GM18511 (cell line): ENCODE data around the gene SCNN1B.
"Not testable (repeated sequence)": the region's sequence is repeated elsewhere in the genome, so short reads cannot be mapped to it uniquely, and the experiment has no call there.

Experiments used
- ATAC-seq: cut with Tn5 transposase; IDR thresholded peaks from one replicate; pipeline ENCODE4 v1.9.1; 2021; ENCODE audit warnings: mild to moderate bottlenecking, moderate library complexity; ENCODE audit not compliant: unreplicated experiment

Gene SCNN1B

DNA sequence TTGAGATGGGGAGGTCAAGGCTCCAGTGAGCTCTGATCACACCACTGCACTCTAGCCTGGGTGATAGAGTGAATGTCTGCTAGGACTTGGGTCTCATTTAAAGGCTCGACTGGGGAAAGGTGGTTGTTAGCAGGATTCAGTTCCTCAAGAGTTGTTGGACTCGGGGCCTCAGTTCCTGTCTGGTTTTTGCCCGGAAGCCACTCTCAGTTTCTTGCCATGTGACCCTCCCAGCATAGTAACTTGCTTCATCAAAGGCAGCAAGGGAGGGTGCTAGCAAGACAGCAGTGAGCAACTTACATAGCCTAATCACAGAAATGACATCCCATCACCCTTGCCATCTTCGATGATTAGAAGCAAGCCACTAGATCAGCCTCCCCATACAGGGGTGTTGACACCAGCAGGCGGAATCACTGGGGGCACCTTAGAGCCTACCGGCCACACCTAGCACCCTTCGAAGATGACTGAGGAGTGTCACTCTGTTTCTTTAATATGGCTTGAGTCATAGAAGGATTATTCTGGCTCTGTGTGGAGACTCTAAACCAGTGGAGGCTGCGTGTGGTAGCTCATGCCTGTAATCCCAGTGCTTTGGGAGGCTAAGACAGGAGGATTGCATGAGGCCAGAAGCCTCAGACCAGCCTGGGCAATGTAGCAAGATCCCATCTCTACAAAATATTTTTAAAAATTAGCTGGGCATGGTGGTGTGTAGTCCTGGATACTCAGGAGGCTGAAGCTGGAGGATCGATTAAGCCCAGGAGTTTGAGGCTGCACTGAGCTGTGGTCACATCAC, 13.2 kb upstream of the SCNN1B start:
- no peak for ATAC-seq

DNA sequence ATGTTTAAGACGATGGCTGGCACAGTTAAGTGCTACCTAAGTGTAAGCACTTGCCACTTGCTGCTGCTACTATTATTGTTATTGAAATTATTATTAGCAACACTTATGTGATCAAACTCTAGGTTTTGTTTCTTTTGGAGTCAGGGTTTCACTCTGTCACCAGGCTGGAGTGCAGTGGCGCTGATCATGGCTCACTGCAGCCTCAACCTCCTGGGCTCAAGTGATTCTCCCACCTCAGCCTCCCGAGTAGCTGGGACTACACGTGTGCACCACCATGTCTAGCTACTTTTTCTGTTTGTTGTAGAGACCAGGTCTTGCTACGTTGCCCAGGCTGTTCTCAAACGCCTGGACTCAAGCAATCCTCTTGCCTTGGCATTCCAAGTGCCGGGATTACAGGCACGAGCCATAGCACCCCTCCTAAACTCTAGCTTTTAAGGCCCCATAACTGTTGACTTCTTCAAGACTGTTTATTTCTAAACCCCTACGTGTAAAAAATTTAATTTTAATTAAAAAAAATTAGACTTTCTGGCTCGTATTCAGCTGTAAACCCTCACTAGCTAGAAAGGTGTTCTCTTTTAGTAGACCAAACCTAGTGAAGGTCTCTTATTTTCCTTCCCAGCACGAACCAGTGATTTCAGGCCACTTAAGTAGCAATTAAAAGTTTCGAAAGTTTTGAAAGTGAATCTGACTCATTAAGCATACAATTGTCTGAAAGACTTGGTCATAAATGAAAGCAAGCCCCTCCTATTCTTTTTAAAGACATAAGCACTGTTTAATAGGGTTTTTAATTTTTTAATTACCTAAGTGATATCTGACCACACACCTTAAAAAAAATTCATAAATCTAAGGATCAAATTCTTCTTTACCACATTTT, 11.7 kb upstream of the SCNN1B start:
- ATAC-seq = no peak

DNA sequence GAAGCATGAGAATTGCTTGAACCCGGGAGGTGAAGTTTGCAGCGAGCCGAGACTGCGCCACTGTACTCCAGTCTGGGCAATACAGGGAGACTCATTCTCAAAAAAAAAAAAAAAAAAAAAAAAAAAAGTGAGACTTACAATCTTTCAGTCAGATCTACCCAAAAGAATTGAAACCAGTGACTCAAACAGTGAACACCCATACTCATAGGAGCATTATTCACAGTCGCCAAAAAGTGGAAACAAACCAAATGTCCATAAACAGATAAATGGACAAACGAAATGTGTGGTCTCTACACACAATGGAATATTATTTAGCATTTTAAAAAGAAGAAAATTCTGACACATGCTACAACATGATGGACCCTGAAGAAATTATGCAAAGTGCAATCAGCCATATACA, 9.1 kb upstream of the SCNN1B start:
- ATAC-seq = peak; percentile 59

DNA sequence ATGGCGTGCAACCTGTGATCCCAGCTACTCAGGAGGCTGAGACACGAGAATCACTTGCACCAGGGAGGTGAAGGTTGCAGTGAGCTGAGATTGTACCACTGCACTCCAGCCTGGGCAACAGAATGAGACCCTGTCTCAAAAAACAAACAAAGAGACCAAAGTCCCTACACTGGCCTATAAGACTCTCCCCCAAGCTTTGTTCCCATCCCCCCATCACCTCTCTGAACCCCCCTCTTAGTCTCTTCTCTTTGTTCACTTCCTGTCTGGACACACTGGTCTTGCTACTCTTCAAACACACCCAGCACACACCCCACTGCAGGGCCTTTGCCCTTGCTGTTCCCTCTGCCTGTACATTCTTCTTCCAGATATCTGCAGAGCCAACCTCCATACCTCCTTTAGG, 7.8 kb upstream of the SCNN1B start:
- no peak for ATAC-seq

DNA sequence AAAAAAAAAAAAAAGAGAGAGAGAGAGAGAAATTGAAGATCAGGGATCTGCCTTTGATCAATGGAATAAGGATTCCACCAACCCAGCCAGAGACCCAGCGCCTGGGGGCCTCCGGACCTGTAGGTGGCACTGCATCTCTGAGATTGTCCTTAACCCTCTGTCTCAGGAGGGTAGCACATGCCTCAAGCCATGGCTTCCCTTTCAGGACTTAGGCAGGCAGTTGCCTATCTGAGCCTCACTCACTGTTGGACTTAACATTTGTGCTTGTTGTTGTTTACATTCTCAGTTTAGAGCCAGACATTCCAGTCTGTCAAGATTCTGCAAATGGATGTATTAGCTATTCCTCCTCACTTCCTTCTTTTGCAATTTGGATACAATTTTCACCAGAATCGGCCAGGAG, 5.1 kb upstream of the SCNN1B start:
- no peak for ATAC-seq

DNA sequence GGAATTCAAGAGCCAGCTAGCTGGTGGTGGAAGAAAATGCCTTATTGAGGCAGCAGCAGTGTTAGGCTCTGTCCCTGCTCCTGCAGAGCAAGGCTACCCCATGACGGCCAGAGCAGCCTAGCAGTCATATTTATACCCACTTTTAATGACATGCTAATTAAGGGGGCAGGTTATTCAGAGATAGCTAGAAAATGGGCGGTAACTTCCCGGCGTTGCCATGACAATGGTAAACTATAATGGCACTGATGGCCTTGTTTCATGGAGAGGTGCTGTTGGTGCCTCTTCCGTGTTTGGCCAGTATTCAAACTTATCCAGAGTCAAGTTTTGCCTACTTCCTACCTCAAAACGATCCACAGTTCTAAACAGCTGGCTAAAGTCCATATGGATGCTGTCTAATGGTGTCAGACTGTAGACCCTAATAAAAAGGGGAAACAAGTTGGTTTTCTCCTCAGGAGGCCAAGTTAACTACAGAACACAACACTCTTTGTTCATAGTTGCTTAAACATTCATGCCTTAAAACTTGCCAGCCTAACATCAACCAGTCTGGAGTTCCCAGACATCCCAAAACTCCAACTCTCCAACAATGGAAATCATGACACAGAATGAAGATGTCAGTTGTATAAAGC, 3.7 kb upstream of the SCNN1B start:
- no peak for ATAC-seq

DNA sequence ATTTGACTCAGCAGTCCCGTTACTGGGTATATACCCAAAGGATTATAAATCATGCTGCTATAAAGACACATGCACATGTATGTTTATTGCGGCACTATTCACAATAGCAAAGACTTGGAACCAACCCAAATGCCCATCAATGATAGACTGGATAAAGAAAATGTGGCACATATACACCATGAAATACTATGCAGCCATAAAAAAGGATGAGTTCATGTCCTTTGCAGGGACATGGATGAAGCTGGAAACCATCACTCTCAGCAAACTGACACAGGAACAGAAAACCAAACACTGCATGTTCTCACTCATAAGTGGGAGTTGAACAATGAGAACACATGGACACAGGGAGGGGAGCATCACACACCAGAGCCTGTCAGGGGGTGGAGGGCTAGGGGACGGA, 2.3 kb upstream of the SCNN1B start:
- not testable (repeated sequence) for ATAC-seq

DNA sequence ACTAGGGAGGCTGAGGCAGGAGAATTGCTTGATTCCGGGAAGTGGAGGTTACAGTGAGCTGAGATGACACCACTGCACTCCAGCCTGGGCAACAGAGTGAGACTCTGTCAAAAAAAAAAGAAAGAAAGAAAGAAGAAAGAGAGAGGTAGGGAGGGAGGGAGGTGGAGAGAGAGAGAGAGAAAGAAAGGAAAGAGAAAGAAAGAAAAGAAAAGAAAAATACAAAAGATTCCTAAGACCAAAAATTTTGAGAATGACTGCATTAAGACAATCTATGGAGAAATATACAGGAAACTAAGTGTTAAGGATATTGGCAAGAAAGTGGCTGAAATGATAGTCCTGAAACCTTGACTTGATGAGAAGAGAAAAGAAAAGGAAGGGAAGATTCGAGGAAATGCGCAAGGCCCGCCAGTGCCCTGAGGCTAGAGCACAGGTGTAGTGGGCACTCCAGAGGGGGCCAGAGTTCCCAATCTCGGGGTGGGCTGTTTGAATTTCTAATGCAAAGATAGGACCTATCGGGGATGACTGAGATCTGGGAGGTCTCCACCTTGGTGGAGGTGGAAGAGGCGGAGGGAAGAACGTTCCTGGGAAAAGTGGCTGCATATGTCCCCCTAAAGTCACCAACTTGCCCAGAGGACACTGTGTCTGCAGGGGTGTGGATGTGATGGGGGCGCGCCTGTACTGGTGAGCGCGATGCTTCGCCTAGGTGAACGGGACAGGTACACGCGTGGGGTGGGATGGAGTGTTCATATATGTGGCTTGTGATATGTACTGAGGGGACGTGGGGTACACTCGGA, 654 bp upstream of the SCNN1B start:
- no peak for ATAC-seq

DNA sequence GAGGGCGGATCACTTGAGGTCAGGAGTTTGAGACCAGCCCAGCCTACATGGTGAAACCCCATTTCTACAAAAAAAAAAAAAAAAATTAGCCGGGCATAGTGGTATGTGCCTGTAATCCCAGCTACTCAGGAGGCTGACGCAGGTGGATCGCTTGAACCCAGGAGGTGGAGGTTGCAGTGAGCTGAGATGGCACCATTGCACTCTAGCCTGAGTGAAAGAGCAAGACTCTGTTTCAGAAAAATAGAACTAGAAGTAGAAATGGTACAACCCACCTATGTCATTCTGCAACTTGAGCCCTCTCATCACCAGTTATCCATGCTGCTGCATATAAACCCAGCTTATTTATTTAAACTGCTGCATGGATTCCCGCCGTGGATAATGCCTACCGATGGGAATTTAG, 1.6 kb downstream of the SCNN1B start:
- ATAC-seq = no peak

DNA sequence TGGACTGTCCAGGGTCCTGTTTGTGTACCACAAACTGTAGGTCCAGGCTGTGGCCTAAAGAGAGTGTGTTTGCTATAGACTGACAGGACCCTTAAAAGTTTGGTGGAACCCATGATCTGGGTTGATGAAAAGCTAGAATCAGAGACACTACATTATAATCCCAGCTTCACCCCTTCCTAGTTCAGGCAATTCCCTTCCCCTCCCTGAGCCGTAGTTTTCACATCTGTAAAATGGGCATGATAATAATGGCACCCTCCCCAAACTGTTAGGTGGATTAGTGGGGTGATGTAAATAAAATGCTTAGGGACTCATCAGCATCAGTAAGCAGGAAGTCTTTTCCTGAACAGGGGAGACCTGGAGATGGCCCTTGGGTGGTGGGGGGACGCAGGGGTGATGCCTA, 2.5 kb downstream of the SCNN1B start:
- no peak for ATAC-seq

DNA sequence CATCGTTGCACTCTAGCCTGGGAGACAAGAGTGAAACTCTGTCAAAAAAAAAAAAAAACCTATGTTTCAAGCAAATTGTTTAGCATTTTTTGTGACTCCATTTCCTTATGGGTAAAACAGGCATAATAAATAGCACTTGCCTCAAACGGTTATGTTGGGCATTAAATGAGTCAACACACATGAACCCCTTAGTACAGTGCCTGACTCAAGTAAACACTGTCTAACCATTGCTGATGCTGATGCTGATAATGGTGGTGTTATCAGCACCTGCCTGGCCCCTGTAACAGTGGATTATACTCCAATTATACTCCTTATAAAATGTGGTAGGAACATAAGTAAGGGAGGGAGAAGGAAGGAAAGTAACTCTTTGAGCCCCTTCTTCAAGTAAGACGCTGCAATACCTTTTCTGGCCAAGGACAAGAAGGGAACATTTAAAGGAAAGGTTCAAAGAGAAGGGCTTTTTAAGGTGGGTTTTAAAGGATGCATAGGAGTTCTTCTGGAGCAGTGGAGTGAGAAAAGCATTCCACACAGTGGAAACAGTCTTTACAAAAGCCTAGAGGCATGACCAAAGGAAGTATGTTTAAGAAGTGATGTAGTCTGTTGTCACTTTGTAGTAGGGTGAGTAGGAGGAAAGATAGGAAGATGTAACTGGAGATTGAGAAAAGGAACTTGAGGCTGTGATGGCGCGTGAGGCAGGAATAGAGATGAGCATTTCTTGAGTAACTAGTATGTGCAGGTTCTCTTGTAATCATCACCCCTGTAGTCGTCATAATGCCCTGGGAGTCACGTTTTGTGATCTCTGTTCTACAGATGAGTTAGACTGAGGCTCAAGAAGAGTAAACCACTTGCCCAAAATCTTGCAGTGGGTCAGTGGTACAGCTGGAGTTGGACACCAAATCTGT, 4.3 kb downstream of the SCNN1B start:
- no peak for ATAC-seq

DNA sequence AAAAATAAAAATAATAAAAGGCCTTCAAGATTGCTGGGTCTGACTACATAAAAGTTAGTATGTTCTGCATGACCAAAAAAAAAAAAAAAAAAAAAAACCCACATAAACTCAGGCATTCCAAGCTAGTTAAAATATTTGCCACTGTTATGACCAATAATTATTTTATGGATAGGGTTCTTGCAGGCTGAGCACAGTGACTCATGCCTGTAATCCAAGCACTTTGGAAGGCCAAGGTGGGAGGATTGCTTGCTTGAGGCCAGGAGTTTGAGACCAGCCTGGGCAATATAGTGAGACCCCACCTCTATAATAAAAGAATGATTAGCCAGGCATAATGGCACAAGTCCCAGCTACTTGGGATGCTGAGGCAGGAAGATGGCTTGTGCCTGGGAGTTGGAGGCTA, 8.1 kb downstream of the SCNN1B start:
- no peak for ATAC-seq

DNA sequence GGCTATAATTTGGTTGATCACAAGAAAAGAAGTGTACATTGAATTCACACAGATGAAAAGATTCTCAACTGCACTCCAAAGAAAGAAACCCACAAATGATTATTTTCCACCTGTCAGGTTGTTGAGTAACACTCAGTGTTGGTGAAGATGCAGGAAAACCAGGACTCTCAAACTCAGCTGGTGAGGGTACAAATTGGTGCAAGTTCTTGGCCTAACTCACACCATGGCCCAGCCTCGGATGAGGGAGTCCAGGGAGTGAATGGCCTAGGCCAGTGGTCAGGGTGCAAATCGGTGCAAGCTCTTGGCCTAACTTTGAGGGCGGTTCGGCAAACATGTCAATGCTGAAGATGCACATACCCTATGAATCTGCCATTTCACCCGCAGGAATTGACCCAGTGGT, 8.6 kb downstream of the SCNN1B start:
- ATAC-seq = no peak

DNA sequence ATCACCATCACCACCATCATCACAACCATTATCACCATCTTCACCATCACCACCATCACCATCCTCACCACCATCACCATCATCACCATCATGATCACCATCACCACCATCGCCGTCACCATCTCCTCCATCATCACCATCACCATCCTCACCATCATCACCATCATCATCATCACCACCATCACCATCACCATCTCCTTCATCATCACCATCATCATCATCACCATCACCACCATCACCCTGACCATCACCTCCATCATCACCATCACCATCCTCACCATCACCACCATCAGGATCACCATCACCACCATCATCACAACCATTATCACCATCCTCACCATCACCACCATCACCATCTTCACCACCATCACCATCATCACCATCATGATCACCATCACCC, 14.1 kb downstream of the SCNN1B start:
- no peak for ATAC-seq

DNA sequence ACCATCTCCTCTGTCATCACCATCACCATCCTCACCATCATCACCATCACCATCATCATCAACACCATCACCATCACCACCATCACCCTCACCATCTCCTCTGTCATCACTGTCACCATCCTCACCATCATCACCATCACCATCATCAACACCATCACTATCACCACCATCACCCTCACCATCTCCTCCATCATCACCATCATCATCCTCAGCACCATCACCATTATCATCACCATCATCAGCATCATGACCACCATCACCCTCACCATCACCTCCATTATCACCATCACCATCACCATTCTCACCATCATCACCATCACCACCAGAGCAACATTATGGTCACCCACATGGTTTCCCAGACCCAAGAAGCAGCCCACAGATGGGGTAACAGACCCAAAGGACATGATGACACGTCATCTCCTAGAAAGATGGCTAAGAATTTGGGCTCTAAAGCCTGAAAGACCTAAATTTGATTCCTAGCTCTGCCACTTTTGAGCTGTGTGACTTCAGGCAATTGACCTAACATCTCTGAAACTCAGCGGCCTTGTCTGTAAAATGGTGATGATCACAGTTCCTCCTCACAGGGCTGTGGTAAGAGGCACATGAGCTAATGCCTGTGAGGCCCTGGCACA, 14.6 kb downstream of the SCNN1B start:
- no peak for ATAC-seq

DNA sequence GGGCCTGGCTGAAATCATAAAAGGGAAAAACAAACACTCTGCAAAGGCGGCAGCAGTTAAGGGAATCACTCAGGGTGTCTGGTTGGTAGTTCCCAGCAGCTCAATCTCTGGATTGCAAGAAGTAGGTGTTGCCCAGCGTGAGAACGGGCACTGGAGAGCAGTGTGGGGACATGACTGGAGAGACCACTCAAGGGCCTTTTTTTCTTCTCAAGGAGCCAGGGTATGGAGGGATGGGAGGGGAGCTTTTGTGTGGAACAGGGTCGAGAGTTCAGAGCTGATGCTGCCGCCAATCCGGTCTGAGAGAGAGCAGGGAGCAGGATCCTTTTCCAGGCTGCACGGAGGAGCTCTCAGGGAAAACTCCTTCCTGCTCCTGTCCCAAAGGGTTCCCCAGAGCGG, 15.2 kb downstream of the SCNN1B start:
- ATAC-seq = no peak

DNA sequence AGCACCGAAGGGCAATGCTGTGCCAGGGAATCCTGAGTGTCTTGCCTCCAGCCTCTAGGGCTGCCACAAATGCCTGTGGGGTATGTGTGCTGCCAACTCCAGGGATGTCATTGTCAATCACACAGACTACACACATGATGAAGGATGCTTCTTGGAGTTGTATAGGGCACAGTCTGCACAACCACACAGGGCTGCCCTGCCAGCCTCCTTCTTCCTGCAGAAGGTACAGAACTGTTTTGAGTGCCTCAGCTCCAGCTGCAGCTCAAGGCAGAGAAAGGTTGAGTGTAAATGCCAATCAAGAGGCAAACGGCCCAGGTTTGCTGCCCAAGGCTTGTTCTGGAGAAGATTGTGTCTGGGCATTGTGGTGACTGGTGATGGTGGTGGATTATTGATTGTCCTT, 15.6 kb downstream of the SCNN1B start:
- ATAC-seq = no peak

DNA sequence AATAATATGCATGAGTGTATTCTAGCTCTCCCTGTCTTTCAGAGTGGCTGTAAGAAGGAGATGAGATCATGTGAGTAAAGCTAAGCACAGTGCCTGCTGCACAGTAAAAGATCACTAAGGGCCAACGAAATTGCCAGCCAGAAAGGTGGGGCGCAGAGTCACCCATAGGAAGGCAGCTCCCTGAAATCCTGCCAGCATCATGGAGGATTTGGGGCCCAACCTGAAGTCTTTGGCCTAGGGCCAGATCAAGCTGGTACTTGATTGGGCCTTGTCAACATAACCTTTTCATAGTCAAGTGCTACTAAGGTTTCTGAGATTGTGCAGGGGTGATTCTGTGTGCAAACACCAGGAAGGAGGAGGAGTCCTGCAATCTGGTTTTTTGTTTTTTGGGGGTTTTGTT, 16.5 kb downstream of the SCNN1B start:
- no peak for ATAC-seq

DNA sequence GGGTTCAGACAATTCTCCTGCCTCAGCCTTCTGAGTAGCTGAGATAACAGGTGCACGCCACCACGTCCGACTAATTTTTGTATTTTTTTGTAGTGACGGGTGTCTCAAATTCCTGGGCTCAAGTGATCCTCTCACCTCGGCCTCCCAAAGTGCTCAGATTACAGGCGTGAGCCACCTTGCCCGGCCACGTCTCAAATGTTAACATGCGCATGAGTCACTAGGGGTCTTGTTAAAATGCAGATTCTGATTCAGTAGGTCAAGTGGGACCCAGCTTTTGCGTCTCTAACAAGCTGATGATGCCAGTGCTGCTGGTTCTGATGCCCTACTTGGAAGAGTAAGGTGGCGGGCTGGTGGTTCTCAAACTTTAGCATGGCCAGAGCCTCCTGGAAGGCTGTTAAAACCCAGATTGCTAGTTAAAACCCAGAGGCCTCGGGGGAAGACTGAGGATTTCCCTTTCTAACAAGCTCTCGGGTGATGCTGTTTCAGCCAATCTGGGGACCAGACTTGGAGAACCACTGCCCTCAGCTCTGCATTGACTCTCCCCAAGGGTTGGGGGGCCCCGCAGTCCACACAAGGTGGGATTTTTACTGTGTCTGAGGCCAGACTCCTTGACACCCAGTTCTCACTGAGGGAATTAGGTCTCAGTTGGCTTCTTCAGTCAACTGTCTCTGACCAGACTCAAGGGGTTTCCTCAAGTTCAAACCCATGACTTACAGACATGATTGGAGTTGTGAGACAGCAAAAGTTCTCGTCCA, 17.9 kb downstream of the SCNN1B start:
- ATAC-seq = no peak
